NCI-H128 (cell line): ENCODE measurements around the gene TF.

Experiments
- DNase-seq: peaks from one replicate; lab custom pipeline; 2025; ENCODE audit not compliant: unreplicated experiment; lab: John Stamatoyannopoulos, UW

Gene TF

GRCh38 chr3:133834621-133835417, 88.6 kb downstream of the TF start:
- no peak for DNase-seq

GRCh38 chr3:133835418-133835743, 89.2 kb downstream of the TF start:
- DNase-seq: no peak

GRCh38 chr3:133835961-133836360, 89.8 kb downstream of the TF start:
- DNase-seq: no peak

- DNase-seq: no peak
Observed at GRCh38 chr3:133836497-133837158, 90.4 kb downstream of the TF start.

DNA sequence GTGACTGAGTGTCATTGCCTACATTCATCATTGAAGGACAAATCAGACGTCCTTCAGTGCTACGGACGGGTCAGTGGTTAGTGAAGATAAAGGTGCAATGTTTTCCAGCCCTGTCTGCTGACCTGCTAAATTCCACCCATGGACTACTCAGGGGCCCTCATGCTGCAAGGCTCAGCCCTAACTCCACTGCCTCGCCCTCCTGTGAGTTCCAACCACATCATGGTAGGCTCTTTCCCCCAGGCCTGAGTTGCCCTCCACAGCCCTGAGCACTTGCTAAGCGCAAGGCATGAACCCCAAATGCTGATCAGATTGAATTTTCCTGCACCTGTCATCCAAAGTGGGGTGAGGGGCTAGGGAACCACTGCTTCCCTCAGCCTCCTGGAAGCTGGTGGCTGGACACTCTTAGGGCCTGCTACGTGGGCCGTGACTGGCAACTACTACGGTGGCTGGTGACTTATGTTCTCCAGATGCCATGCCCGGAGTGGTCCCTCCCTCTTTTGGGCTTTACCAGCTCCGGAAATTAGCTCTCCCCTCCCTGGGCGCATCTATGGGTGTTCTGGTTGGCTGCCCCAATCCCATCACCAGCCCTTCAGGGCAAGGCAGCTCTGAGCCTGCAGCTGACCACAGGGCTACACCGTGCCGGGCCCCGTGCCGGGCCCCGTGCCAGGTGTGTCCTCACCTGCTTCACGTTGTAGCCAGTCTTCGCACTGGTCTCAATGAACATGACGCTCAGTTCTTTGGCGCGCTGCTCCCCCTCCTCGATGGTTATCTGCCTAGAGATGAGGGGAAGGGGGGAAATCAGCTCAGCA, 91.5 kb downstream of the TF start:
- no peak for DNase-seq

DNA sequence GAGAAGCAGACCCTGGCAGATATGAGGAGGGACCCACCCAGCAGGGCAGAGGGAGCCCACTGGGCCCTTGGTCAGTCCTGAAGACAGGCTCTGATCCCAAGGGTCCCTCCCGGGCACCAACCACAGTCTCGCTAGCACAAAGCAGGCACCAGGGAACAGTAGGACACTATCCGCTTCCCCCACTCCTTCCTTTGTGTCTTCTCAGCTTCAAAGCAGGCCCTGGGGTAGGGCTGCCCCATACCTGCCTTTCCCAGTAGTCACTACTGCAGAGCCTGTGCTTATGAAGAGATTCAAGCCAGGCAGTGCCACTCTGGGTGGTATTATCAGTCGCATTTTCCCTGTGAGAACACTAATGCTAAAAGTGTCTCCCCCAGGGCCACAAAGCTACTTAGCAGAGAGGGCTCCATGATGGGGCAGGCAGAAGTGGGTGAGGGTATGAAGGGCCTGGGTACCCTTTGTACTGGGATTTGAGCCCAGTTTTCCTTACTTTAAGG, 92.2 kb downstream of the TF start:
- DNase-seq: no peak

GRCh38 chr3:133838916-133839800, 93.0 kb downstream of the TF start:
- no peak for DNase-seq

DNA sequence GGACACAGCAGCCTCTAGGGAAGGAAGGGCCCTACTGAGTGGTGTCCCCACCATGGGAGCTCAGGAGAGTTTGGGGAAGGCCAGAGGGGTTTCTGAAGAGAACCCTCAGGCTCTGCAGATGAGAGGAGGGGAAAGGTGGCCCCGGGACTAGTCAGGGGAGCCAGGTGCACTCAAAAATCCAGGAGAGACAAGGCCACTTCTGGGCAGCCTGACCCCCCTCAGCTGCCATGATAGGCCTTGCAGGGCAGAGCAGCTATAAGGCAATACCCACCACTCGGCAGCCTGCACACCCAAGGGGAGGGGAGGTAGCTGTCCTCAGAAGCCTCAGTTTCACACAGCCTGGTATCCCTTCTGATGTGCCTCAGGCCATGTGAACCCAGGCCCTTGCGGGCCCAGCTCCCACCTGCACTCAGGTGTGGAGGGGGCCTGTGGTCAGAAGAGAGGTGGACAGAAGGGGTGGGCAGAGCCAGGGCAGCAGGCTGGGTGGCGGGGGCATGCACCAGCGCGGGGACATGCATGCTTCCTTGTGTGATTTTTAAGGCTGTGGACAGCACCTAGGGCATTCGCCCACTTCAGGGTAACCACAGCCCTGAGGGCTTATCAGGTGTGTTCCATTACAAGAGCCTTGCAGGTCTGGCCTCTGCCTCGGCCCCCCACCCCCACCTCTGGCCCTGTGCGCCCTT, 94.0 kb downstream of the TF start:
- DNase-seq: no peak

GRCh38 chr3:133840767-133841166, 94.6 kb downstream of the TF start:
- no peak for DNase-seq

- no peak for DNase-seq
Observed at GRCh38 chr3:133841196-133841595, 95.0 kb downstream of the TF start.

GRCh38 chr3:133842158-133842557, 96.0 kb downstream of the TF start:
- no peak for DNase-seq

GRCh38 chr3:133843634-133844033, 97.4 kb downstream of the TF start:
- DNase-seq: no peak

DNA sequence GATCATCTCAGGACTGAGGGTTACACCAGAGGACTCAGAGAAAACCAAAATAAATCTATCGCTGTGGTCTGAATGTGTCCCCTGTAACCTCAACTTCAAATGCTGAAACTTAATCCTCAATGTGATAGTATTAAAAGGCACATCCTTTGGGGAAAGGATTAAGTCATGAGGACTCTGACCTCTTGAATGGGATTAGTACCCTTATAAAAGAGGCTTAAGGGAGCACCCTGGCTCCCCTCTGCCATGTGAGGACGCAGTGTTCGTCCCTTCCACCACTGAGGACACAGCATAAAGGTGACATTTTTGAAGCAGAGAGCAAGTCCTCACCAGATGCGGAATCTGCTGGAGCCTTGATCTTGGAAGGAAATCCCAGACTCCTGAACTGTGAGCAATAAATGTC, 98.9 kb downstream of the TF start:
- DNase-seq: no peak
